ENCODE results near the gene RBM44.
"Not testable (repeated sequence)": the region's sequence is repeated elsewhere in the genome, so short reads cannot be mapped to it uniquely, and the experiment has no call there.

The RBM44 gene

GRCh38 chr2:237798236-237799059 is at the start of gene RBM44:
Gene RBM44 (plus strand): TSS chr2:237798779. CDS start chr2:237813610, 14,831 bp downstream.
- Histone ChIP-seq H3K9ac (ENCODE audit: low read depth in 1 of 2, low read length in 2 of 2) (no peak within 1 kb of the TSS), H3K27ac (ENCODE audit: low read depth, low read length) (no peak within 1 kb of the TSS), H3K4me1 (ENCODE audit: control insufficient read depth in 1 of 2, insufficient read depth in 2 of 2, low read length in 2 of 2) (no peaks in the 10 kb centered on the region), H3K9me3 (ENCODE audit: control insufficient read depth in 1 of 2, low read length in 2 of 2) (no peaks in the 10 kb centered on the region), H3K36me3 (ENCODE audit: control insufficient read depth in 1 of 2, insufficient read depth in 2 of 2, low read length in 2 of 2) (no peaks in the 10 kb centered on the region), H3K27me3 (ENCODE audit: control insufficient read depth in 1 of 2, insufficient read depth in 2 of 2, low read length in 2 of 2) (no peaks in the 10 kb centered on the region), H3K4me3 (ENCODE audit: low read depth in 1 of 2, low read length in 2 of 2) (no peak within 1 kb of the TSS)

- Histone ChIP-seq H3K4me3 (ENCODE audit: low read depth in 1 of 2, low read length in 2 of 2) (no peak overlapping the region), H3K36me3 (ENCODE audit: control insufficient read depth in 1 of 2, insufficient read depth in 2 of 2, low read length in 2 of 2) (peaks cover 35 to 66% of the 10 kb centered on the region in 2 donors), H3K4me1 (ENCODE audit: control insufficient read depth in 1 of 2, insufficient read depth in 2 of 2, low read length in 2 of 2) (peaks cover 9% of the 10 kb centered on the region in 2 donors), H3K9ac (ENCODE audit: low read depth in 1 of 2, low read length in 2 of 2) (no peak overlapping the region), H3K27ac (ENCODE audit: low read depth, low read length) (no peak overlapping the region), H3K9me3 (ENCODE audit: control insufficient read depth in 1 of 2, low read length in 2 of 2) (no peaks in the 10 kb centered on the region), H3K27me3 (ENCODE audit: control insufficient read depth in 1 of 2, insufficient read depth in 2 of 2, low read length in 2 of 2) (no peaks in the 10 kb centered on the region)
Measured at GRCh38 chr2:237749002-237749401, 49.6 kb upstream of the RBM44 start.

- H3K36me3 ChIP-seq (ENCODE audit: control insufficient read depth in 1 of 2, insufficient read depth in 2 of 2, low read length in 2 of 2): peaks cover 41 to 75% of the 10 kb centered on the region in 2 donors
- H3K4me1 ChIP-seq (ENCODE audit: control insufficient read depth in 1 of 2, insufficient read depth in 2 of 2, low read length in 2 of 2): peaks cover 0 to under 1% of the 10 kb centered on the region in 2 donors
- H3K4me3 ChIP-seq (ENCODE audit: low read depth in 1 of 2, low read length in 2 of 2): no peak overlapping the region
- no peak overlapping the region for H3K9ac ChIP-seq (ENCODE audit: low read depth in 1 of 2, low read length in 2 of 2)
- no peaks in the 10 kb centered on the region for H3K9me3 ChIP-seq (ENCODE audit: control insufficient read depth in 1 of 2, low read length in 2 of 2)
- no peaks in the 10 kb centered on the region for H3K27me3 ChIP-seq (ENCODE audit: control insufficient read depth in 1 of 2, insufficient read depth in 2 of 2, low read length in 2 of 2)
- H3K27ac ChIP-seq (ENCODE audit: low read depth, low read length): no peak overlapping the region
Measured at GRCh38 chr2:237749961-237750360, 48.6 kb upstream of the RBM44 start.

- H3K9me3 ChIP-seq (ENCODE audit: control insufficient read depth in 1 of 2, low read length in 2 of 2); H3K27ac ChIP-seq (ENCODE audit: low read depth, low read length); H3K27me3 ChIP-seq (ENCODE audit: control insufficient read depth in 1 of 2, insufficient read depth in 2 of 2, low read length in 2 of 2); H3K4me3 ChIP-seq (ENCODE audit: low read depth in 1 of 2, low read length in 2 of 2); H3K4me1 ChIP-seq (ENCODE audit: control insufficient read depth in 1 of 2, insufficient read depth in 2 of 2, low read length in 2 of 2); H3K9ac ChIP-seq (ENCODE audit: low read depth in 1 of 2, low read length in 2 of 2): not testable (repeated sequence)
- peaks cover 44 to 80% of the 10 kb centered on the region in 2 donors for H3K36me3 ChIP-seq (ENCODE audit: control insufficient read depth in 1 of 2, insufficient read depth in 2 of 2, low read length in 2 of 2)
Measured at GRCh38 chr2:237750441-237750840, 48.1 kb upstream of the RBM44 start.

GRCh38 chr2:237752761-237753165 is 45.8 kb upstream of the RBM44 start:
- H3K4me3 ChIP-seq (ENCODE audit: low read depth in 1 of 2, low read length in 2 of 2): no peak overlapping the region
- no peak overlapping the region for H3K27ac ChIP-seq (ENCODE audit: low read depth, low read length)
- H3K4me1 ChIP-seq (ENCODE audit: control insufficient read depth in 1 of 2, insufficient read depth in 2 of 2, low read length in 2 of 2): no peaks in the 10 kb centered on the region
- no peak overlapping the region for H3K9ac ChIP-seq (ENCODE audit: low read depth in 1 of 2, low read length in 2 of 2)
- no peaks in the 10 kb centered on the region for H3K27me3 ChIP-seq (ENCODE audit: control insufficient read depth in 1 of 2, insufficient read depth in 2 of 2, low read length in 2 of 2)
- no peaks in the 10 kb centered on the region for H3K9me3 ChIP-seq (ENCODE audit: control insufficient read depth in 1 of 2, low read length in 2 of 2)
- peaks cover 47 to 86% of the 10 kb centered on the region in 2 donors for H3K36me3 ChIP-seq (ENCODE audit: control insufficient read depth in 1 of 2, insufficient read depth in 2 of 2, low read length in 2 of 2)

GRCh38 chr2:237754182-237754581 is 44.4 kb upstream of the RBM44 start:
- peaks cover 50 to 90% of the 10 kb centered on the region in 2 donors for H3K36me3 ChIP-seq (ENCODE audit: control insufficient read depth in 1 of 2, insufficient read depth in 2 of 2, low read length in 2 of 2)
- H3K27me3 ChIP-seq (ENCODE audit: control insufficient read depth in 1 of 2, insufficient read depth in 2 of 2, low read length in 2 of 2): no peaks in the 10 kb centered on the region
- no peaks in the 10 kb centered on the region for H3K4me1 ChIP-seq (ENCODE audit: control insufficient read depth in 1 of 2, insufficient read depth in 2 of 2, low read length in 2 of 2)
- no peaks in the 10 kb centered on the region for H3K9me3 ChIP-seq (ENCODE audit: control insufficient read depth in 1 of 2, low read length in 2 of 2)
- no peak overlapping the region for H3K4me3 ChIP-seq (ENCODE audit: low read depth in 1 of 2, low read length in 2 of 2)
- H3K9ac ChIP-seq (ENCODE audit: low read depth in 1 of 2, low read length in 2 of 2): no peak overlapping the region
- H3K27ac ChIP-seq (ENCODE audit: low read depth, low read length): no peak overlapping the region

GRCh38 chr2:237754626-237755248 is 43.8 kb upstream of the RBM44 start:
- no peak overlapping the region for H3K27ac ChIP-seq (ENCODE audit: low read depth, low read length)
- peaks cover 46 to 90% of the 10 kb centered on the region in 2 donors for H3K36me3 ChIP-seq (ENCODE audit: control insufficient read depth in 1 of 2, insufficient read depth in 2 of 2, low read length in 2 of 2)
- no peaks in the 10 kb centered on the region for H3K27me3 ChIP-seq (ENCODE audit: control insufficient read depth in 1 of 2, insufficient read depth in 2 of 2, low read length in 2 of 2)
- H3K9me3 ChIP-seq (ENCODE audit: control insufficient read depth in 1 of 2, low read length in 2 of 2): no peaks in the 10 kb centered on the region
- H3K4me1 ChIP-seq (ENCODE audit: control insufficient read depth in 1 of 2, insufficient read depth in 2 of 2, low read length in 2 of 2): no peaks in the 10 kb centered on the region
- no peak overlapping the region for H3K4me3 ChIP-seq (ENCODE audit: low read depth in 1 of 2, low read length in 2 of 2)
- no peak overlapping the region for H3K9ac ChIP-seq (ENCODE audit: low read depth in 1 of 2, low read length in 2 of 2)

GRCh38 chr2:237757616-237758015 is 41.0 kb upstream of the RBM44 start:
- Histone ChIP-seq H3K27ac (ENCODE audit: low read depth, low read length) (no peak overlapping the region), H3K4me1 (ENCODE audit: control insufficient read depth in 1 of 2, insufficient read depth in 2 of 2, low read length in 2 of 2) (no peaks in the 10 kb centered on the region), H3K27me3 (ENCODE audit: control insufficient read depth in 1 of 2, insufficient read depth in 2 of 2, low read length in 2 of 2) (no peaks in the 10 kb centered on the region), H3K4me3 (ENCODE audit: low read depth in 1 of 2, low read length in 2 of 2) (no peak overlapping the region), H3K36me3 (ENCODE audit: control insufficient read depth in 1 of 2, insufficient read depth in 2 of 2, low read length in 2 of 2) (peaks cover 49 to 94% of the 10 kb centered on the region in 2 donors), H3K9ac (ENCODE audit: low read depth in 1 of 2, low read length in 2 of 2) (no peak overlapping the region), H3K9me3 (ENCODE audit: control insufficient read depth in 1 of 2, low read length in 2 of 2) (no peaks in the 10 kb centered on the region)

- Histone ChIP-seq H3K9ac (ENCODE audit: low read depth in 1 of 2, low read length in 2 of 2) (no peak overlapping the region), H3K4me3 (ENCODE audit: low read depth in 1 of 2, low read length in 2 of 2) (no peak overlapping the region), H3K27me3 (ENCODE audit: control insufficient read depth in 1 of 2, insufficient read depth in 2 of 2, low read length in 2 of 2) (no peaks in the 10 kb centered on the region), H3K36me3 (ENCODE audit: control insufficient read depth in 1 of 2, insufficient read depth in 2 of 2, low read length in 2 of 2) (peaks cover 47 to 94% of the 10 kb centered on the region in 2 donors), H3K27ac (ENCODE audit: low read depth, low read length) (no peak overlapping the region), H3K9me3 (ENCODE audit: control insufficient read depth in 1 of 2, low read length in 2 of 2) (no peaks in the 10 kb centered on the region), H3K4me1 (ENCODE audit: control insufficient read depth in 1 of 2, insufficient read depth in 2 of 2, low read length in 2 of 2) (no peaks in the 10 kb centered on the region)
Measured at GRCh38 chr2:237758185-237758584, 40.4 kb upstream of the RBM44 start.

- H3K36me3 ChIP-seq (ENCODE audit: control insufficient read depth in 1 of 2, insufficient read depth in 2 of 2, low read length in 2 of 2): peaks cover 44 to 92% of the 10 kb centered on the region in 2 donors
Measured at GRCh38 chr2:237759176-237759575, 39.4 kb upstream of the RBM44 start.

More at GRCh38 chr2:237759176-237759575, 39.4 kb upstream of the RBM44 start:
- no peak overlapping the region for H3K27ac ChIP-seq (ENCODE audit: low read depth, low read length)
- no peaks in the 10 kb centered on the region for H3K4me1 ChIP-seq (ENCODE audit: control insufficient read depth in 1 of 2, insufficient read depth in 2 of 2, low read length in 2 of 2)
- H3K9ac ChIP-seq (ENCODE audit: low read depth in 1 of 2, low read length in 2 of 2): no peak overlapping the region
- H3K4me3 ChIP-seq (ENCODE audit: low read depth in 1 of 2, low read length in 2 of 2): no peak overlapping the region
- no peaks in the 10 kb centered on the region for H3K27me3 ChIP-seq (ENCODE audit: control insufficient read depth in 1 of 2, insufficient read depth in 2 of 2, low read length in 2 of 2)
- no peaks in the 10 kb centered on the region for H3K9me3 ChIP-seq (ENCODE audit: control insufficient read depth in 1 of 2, low read length in 2 of 2)
